IPS-18a (cell line): ENCODE data around the gene RNF4.

Experiments used
- H3K27ac ChIP-seq: one replicate; pipeline ENCODE4 v1.5.1; 2013; ENCODE audit warnings: low read length
- H3K27me3 ChIP-seq: one replicate; pipeline ENCODE4 v1.6.1; 2013; ENCODE audit warnings: mild to moderate bottlenecking, low read length; ENCODE audit not compliant: control insufficient read depth, insufficient read depth
- H3K36me3 ChIP-seq: one replicate; pipeline ENCODE4 v1.6.1; 2013; ENCODE audit warnings: low read depth, low read length; ENCODE audit not compliant: control insufficient read depth
- H3K4me1 ChIP-seq: one replicate; pipeline ENCODE4 v1.6.1; 2013; ENCODE audit warnings: low read depth, low read length; ENCODE audit not compliant: control insufficient read depth
- H3K4me3 ChIP-seq: one replicate; pipeline ENCODE4 v1.5.1; 2013; ENCODE audit warnings: low read length
- H3K9ac ChIP-seq: one replicate; pipeline ENCODE4 v1.6.1; 2013; ENCODE audit warnings: mild to moderate bottlenecking, low read length, moderate library complexity
- H3K9me3 ChIP-seq: one replicate; pipeline ENCODE4 v1.6.1; 2013; ENCODE audit warnings: low read depth, low read length; ENCODE audit not compliant: control insufficient read depth

RNF4 gene

GRCh38 chr4:2560167-2560566, 91.3 kb downstream of the RNF4 start:
- H3K27ac ChIP-seq = no peak overlapping the region
- no peak overlapping the region for H3K4me3 ChIP-seq
- no peaks in the 10 kb centered on the region for H3K27me3 ChIP-seq
- H3K9me3 ChIP-seq = no peaks in the 10 kb centered on the region
- no peaks in the 10 kb centered on the region for H3K36me3 ChIP-seq
- H3K4me1 ChIP-seq = no peaks in the 10 kb centered on the region
- H3K9ac ChIP-seq = no peak overlapping the region
